Transverse colon (tissue), 4 donors: ENCODE data around the gene LGR6. TPM values are rescaled to one million over a fixed set of nuclear protein-coding genes. Genes with fewer than 3 reads are reported as not detected.
"Not testable (repeated sequence)": the region's sequence is repeated elsewhere in the genome, so short reads cannot be mapped to it uniquely, and the experiment has no call there.

Source experiments
- DNase-seq: peaks from one replicate; pipeline ENCODE4 v3.0.0-alpha.2; 2019
- H3K27ac ChIP-seq, 4 donors: fragments of 200-600 bp; sonication (generic); 2 replicates each; pipeline ENCODE4 v1.5.1; 2016 to 2018; ENCODE audit warnings: inconsistent platforms in 4 of 4
- H3K27me3 ChIP-seq: fragments of 200-600 bp; sonication (generic); 2 replicates; pipeline ENCODE4 v1.5.1; 2017; ENCODE audit warnings: inconsistent platforms
- H3K36me3 ChIP-seq, 4 donors: fragments of 200-600 bp; sonication (generic); 2 replicates each; pipeline ENCODE4 v1.5.1; 2017 to 2019; ENCODE audit warnings: inconsistent platforms in 4 of 4
- H3K4me1 ChIP-seq, 4 donors: fragments of 200-600 bp; sonication (generic); 2 replicates each; pipeline ENCODE4 v1.5.1; 2017 to 2020; ENCODE audit warnings: inconsistent platforms in 4 of 4
- H3K4me3 ChIP-seq, 4 donors: fragments of 200-600 bp; sonication (generic); 1 replicate in 1 of 4; 2 replicates in 3 of 4; pipeline versions ENCODE4 v1.5.1 to v1.6.1; 2017 to 2019; ENCODE audit warnings: inconsistent platforms in 4 of 4
- H3K9me3 ChIP-seq, 2 donors: fragments of 200-600 bp; sonication (generic); 2 replicates each; pipeline ENCODE4 v1.5.1; 2017 to 2019; ENCODE audit warnings: inconsistent platforms in 2 of 2
- EP300 ChIP-seq: sonication (generic); formaldehyde crosslinking; IDR thresholded peaks from one replicate; pipeline ENCODE4 v1.6.1; 2017; ENCODE audit warnings: antibody characterized with exemption, low read depth
- POLR2A ChIP-seq: fragments of 450-650 bp; IDR thresholded peaks from one replicate; pipeline ENCODE4 v1.6.1; 2016; ENCODE audit warnings: antibody characterized with exemption, mild to moderate bottlenecking, moderate library complexity
- POLR2AphosphoS5 ChIP-seq, 3 donors: sonication (generic); formaldehyde crosslinking; IDR thresholded peaks; one replicate each; pipeline ENCODE4 v1.6.1; 2016; ENCODE audit warnings: antibody characterized with exemption in 3 of 3
- WGBS, 2 donors: methylation state at CpG; one replicate each; pipeline ENCODE4 v1.1.5; 2018; ENCODE audit warnings: low coverage in 1 of 2; 5-methylcytosine and 5-hydroxymethylcytosine counted together
- in situ Hi-C, 4 donors: fragments of 200-750 bp; cut with MboI; loops; one replicate each; pipeline versions ENCODE4 v1.15.0 to v1.15.1; 2017; ENCODE audit warnings: low sequenced_read_pairs in 3 of 4, low pct_ligation_motif_present in 1 of 4, low pct_unique_long_range_greater_than_20kb in 1 of 4
- intact Hi-C: fragments of 100-400 bp; cut with DNase I; formaldehyde crosslinking; loops from one replicate; pipeline ENCODE4 v1.15.1; 2023; ENCODE audit warnings: low total_unique reads
- total RNA-seq, 4 donors: library from RNA; depleted of rRNA; stranded (reverse); fragments of >200 nt; gene quantifications; one replicate each; pipeline ENCODE4 v1.1.0, GENCODE V29; 2016
- TF ChIP-seq, protein P1 (sequence below), 5 experiments: fragments of 200-600 bp in 3 of 5; fragments of 450-650 bp in 2 of 5; sonication (generic) in 3 of 5; IDR thresholded peaks; 1 replicate in 2 of 5; 2 replicates in 3 of 5; pipeline ENCODE4 v1.5.1; 2016 to 2017; ENCODE audit warnings: antibody characterized with exemption in 5 of 5, inconsistent platforms in 3 of 5, mild to moderate bottlenecking in 2 of 5, moderate library complexity in 1 of 5

The LGR6 gene
- total RNA-seq, 4 donors from 2014 or later: 0.41 to 1.6 TPM; not detected in 2

DNA sequence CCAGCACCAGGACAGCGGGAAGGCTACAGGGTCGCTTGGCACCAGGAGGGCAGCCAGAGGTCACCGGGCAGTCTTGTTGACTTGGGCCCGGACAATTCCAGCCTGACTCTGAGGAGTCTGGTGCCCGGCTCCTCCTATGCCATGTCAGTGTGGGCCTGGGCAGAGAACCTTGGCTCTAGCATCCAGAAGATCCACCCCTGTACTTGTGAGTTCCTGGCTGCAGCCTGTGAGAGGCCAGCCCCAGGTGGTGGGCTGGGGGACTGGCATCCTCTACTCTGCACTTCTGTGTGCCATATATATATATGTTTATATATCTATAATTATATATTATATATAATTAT lies 21.6 kb upstream of the LGR6 start:
- no peaks in the 10 kb centered on the region for H3K9me3 ChIP-seq
- no peak overlapping the region for H3K4me3 ChIP-seq
- in situ Hi-C loops (no loop called here), intact Hi-C loops (no loop called here)
- no CpG with 5 or more reads among the region's 5 CpGs for WGBS, 2 donors
- no peak overlapping the region for H3K27ac ChIP-seq
- TF ChIP-seq, protein P1, sequence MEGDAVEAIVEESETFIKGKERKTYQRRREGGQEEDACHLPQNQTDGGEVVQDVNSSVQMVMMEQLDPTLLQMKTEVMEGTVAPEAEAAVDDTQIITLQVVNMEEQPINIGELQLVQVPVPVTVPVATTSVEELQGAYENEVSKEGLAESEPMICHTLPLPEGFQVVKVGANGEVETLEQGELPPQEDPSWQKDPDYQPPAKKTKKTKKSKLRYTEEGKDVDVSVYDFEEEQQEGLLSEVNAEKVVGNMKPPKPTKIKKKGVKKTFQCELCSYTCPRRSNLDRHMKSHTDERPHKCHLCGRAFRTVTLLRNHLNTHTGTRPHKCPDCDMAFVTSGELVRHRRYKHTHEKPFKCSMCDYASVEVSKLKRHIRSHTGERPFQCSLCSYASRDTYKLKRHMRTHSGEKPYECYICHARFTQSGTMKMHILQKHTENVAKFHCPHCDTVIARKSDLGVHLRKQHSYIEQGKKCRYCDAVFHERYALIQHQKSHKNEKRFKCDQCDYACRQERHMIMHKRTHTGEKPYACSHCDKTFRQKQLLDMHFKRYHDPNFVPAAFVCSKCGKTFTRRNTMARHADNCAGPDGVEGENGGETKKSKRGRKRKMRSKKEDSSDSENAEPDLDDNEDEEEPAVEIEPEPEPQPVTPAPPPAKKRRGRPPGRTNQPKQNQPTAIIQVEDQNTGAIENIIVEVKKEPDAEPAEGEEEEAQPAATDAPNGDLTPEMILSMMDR (IDR thresholded peaks at IDR 0.05): no peak
- TF ChIP-seq POLR2AphosphoS5 (IDR thresholded peaks at IDR 0.05): no peak
- TF ChIP-seq EP300: no peak
- no peak for TF ChIP-seq POLR2A
- H3K4me1 ChIP-seq: no peaks in the 10 kb centered on the region
- H3K36me3 ChIP-seq: no peaks in the 10 kb centered on the region
- DNase-seq: no peak
- no peaks in the 10 kb centered on the region for H3K27me3 ChIP-seq

GRCh38 chr1:202173993-202174392 lies 19.6 kb upstream of the LGR6 start:
- H3K4me1 ChIP-seq: no peaks in the 10 kb centered on the region
- in situ Hi-C loops (no loop called here), intact Hi-C loops (no loop called here)
- TF ChIP-seq, protein P1 (IDR thresholded peaks at IDR 0.05): no peak
- TF ChIP-seq POLR2AphosphoS5 (IDR thresholded peaks at IDR 0.05): no peak
- no peak for TF ChIP-seq POLR2A
- no peak for TF ChIP-seq EP300
- no peak overlapping the region for H3K27ac ChIP-seq
- no peak for DNase-seq
- H3K36me3 ChIP-seq: no peaks in the 10 kb centered on the region
- WGBS, 2 donors: 84% methylated on average over 7 of the region's 7 CpGs; no CpG with 5 or more reads in 1 of the 2 donors
- no peaks in the 10 kb centered on the region for H3K9me3 ChIP-seq
- H3K27me3 ChIP-seq: no peaks in the 10 kb centered on the region
- no peak overlapping the region for H3K4me3 ChIP-seq

DNA sequence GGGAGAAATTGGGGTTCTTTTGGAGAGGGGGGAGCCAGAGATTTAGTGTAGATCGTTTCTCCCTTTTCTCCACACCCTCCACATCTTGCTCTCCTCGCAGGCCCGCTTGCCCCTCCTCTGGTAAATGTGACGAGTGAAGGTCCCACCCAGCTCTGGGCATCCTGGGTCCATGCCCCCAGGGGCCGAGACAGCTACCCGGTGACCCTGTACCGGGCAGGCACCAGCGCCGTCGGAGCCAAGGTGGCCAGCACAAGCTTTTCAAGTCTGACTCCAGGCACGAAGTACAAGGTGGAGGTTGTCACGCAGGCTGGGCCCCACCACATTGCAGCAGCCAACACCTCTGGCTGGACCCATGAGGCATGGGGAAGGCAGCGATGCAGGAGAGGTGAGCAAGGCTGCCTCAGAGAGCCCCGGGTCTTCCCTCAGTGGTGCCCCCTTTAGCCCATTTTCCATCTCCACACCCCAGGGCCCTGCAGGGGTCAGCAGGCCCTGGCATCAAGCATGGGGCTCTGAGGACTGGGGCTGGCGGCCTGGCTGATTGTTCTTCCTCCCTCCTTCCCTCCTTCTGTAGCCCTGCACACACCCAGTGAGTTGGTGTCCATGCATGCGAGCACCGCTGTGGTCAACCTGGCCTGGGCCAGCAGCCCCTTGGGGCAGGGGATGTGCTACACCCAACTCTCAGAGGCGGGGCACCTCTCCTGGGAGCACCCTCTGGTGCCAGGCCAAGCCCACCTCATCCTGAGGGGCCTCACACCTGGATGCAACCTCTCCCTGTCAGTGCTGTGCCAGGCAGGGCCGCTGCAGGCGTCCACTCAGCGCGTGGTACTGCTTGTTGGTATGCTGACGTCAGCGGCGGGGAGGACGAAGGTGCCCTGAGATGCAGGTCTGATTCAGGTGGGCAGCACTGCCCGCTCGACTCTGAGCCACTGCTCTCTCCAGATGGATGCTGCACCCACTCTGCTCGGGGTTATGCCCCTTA lies 16.4 kb upstream of the LGR6 start:
- Histone ChIP-seq H3K27ac (no peak overlapping the region), H3K4me3 (no peak overlapping the region), H3K36me3 (no peaks in the 10 kb centered on the region), H3K9me3 (no peaks in the 10 kb centered on the region), H3K27me3 (no peaks in the 10 kb centered on the region), H3K4me1 (no peaks in the 10 kb centered on the region)
- intact Hi-C loops: no loop called here
- WGBS, 2 donors: 92% methylated on average over 29 of the region's 29 CpGs; no CpG with 5 or more reads in 1 of the 2 donors
- TF ChIP-seq EP300: no peak
- TF ChIP-seq POLR2AphosphoS5 (IDR thresholded peaks at IDR 0.05): no peak
- TF ChIP-seq POLR2A: no peak
- in situ Hi-C loops: loop anchor here in 3 of 4 donors (25.0 kb wide), 2 partner anchors 135 to 535 kb away; partner anchors contain the start of gene SYT2 (in 3 of the 3)
- DNase-seq: no peak

GRCh38 chr1:202179828-202180750 lies 13.5 kb upstream of the LGR6 start:
- no peak overlapping the region for H3K27ac ChIP-seq
- no peaks in the 10 kb centered on the region for H3K36me3 ChIP-seq
- H3K4me3 ChIP-seq: no peak overlapping the region
- 56 to 78% methylated on average over 4 to 19 of the region's 19 CpGs for WGBS, 2 donors
- H3K4me1 ChIP-seq: peaks cover 0 to 3% (median 0%) of the 10 kb centered on the region in 4 donors
- TF ChIP-seq POLR2AphosphoS5 (IDR thresholded peaks at IDR 0.05) (no peak), POLR2A (no peak), EP300 (no peak)
- TF ChIP-seq, protein P1 (IDR thresholded peaks at IDR 0.05): no peak
- DNase-seq: no peak
- intact Hi-C loops (no loop called here), in situ Hi-C loops (loop anchor here in 3 of 4 donors (10.0 to 25.0 kb wide), 3 partner anchors 132 to 532 kb away; partner anchors contain the start of gene SYT2 (in 3 of the 3))
- no peaks in the 10 kb centered on the region for H3K9me3 ChIP-seq
- no peaks in the 10 kb centered on the region for H3K27me3 ChIP-seq

GRCh38 chr1:202180751-202181139 lies 12.9 kb upstream of the LGR6 start:
- H3K36me3 ChIP-seq, H3K4me1 ChIP-seq, intact Hi-C loops, DNase-seq, H3K4me3 ChIP-seq, H3K27ac ChIP-seq, H3K9me3 ChIP-seq, H3K27me3 ChIP-seq: not testable (repeated sequence)
- in situ Hi-C loops: loop anchor here in 3 of 4 donors (10.0 to 25.0 kb wide), 3 partner anchors 132 to 532 kb away; partner anchors contain the start of gene SYT2 (in 3 of the 3)
- 63 to 71% methylated on average over 2 of the region's 2 CpGs for WGBS, 2 donors
